GM18519 (cell line): Measurements from ENCODE around the gene RGS6.
"Not testable (repeated sequence)": the region's sequence is repeated elsewhere in the genome, so short reads cannot be mapped to it uniquely, and the experiment has no call there.

Experiments
- ATAC-seq: cut with Tn5 transposase; IDR thresholded peaks from one replicate; pipeline ENCODE4 v1.9.1; 2021; ENCODE audit warnings: mild to moderate bottlenecking, moderate library complexity; ENCODE audit not compliant: unreplicated experiment, low FRiP score

Gene RGS6

GRCh38 chr14:72476657-72477499, 544.6 kb downstream of the RGS6 start:
- ATAC-seq = peak; percentile 86

GRCh38 chr14:72477578-72477977, 545.3 kb downstream of the RGS6 start:
- not testable (repeated sequence) for ATAC-seq

- ATAC-seq = no peak
These were observed 546.3 kb downstream of the RGS6 start for GRCh38 chr14:72478471-72478893.

- no peak for ATAC-seq
These were observed 547.3 kb downstream of the RGS6 start for GRCh38 chr14:72479461-72479931.

GRCh38 chr14:72480464-72481243, 548.4 kb downstream of the RGS6 start:
- no peak for ATAC-seq

- no peak for ATAC-seq
These were observed 551.1 kb downstream of the RGS6 start for GRCh38 chr14:72483311-72483710.

- ATAC-seq = no peak
These were observed 553.5 kb downstream of the RGS6 start for GRCh38 chr14:72485695-72486094.

GRCh38 chr14:72488514-72488913, 556.3 kb downstream of the RGS6 start:
- no peak for ATAC-seq

GRCh38 chr14:72492196-72492595, 560.0 kb downstream of the RGS6 start:
- ATAC-seq = no peak

GRCh38 chr14:72495668-72496067, 563.4 kb downstream of the RGS6 start:
- no peak for ATAC-seq

- ATAC-seq = no peak
These were observed 566.4 kb downstream of the RGS6 start for GRCh38 chr14:72498646-72499045.

GRCh38 chr14:72499746-72500145, 567.5 kb downstream of the RGS6 start:
- ATAC-seq = no peak

- ATAC-seq = no peak
These were observed 568.1 kb downstream of the RGS6 start for GRCh38 chr14:72500234-72500838.

- no peak for ATAC-seq
These were observed 569.2 kb downstream of the RGS6 start for GRCh38 chr14:72501439-72501838.

- no peak for ATAC-seq
These were observed 571.0 kb downstream of the RGS6 start for GRCh38 chr14:72503271-72503670.

- no peak for ATAC-seq
These were observed 571.6 kb downstream of the RGS6 start for GRCh38 chr14:72503696-72504368.

- ATAC-seq = no peak
These were observed 578.3 kb downstream of the RGS6 start for GRCh38 chr14:72510566-72510965.

- no peak for ATAC-seq
These were observed 580.1 kb downstream of the RGS6 start for GRCh38 chr14:72512281-72512680.

- no peak for ATAC-seq
These were observed 580.7 kb downstream of the RGS6 start for GRCh38 chr14:72512925-72513324.

GRCh38 chr14:72513346-72513745, 581.1 kb downstream of the RGS6 start:
- ATAC-seq = no peak
